K562 (cell line): ENCODE data around the gene AP1AR. TPM values are rescaled to one million over a fixed set of nuclear protein-coding genes. Genes with fewer than 3 reads are reported as not detected.

Experiments used
- ATAC-seq: fragments of 200-7000 bp; cut with Tn5 transposase; 3 replicates; pipeline ENCODE4 v1.9.1; 2020; ENCODE audit warnings: moderate library complexity
- BruUV-seq: library from RNA; stranded (reverse); fragments of 400-500 nt; replicated peaks from 2 replicates; lab custom pipeline; 2021; lab: Mats Ljungman, UMichigan
- CTCF ChIA-PET: fragments of 300-600 bp; formaldehyde crosslinking; extraction: SDS; loops from one replicate; lab custom pipeline; 2021; ENCODE audit warnings: low intra/inter-chr PET ratio; lab: Yijun Ruan, JAX
- POLR2A ChIA-PET: fragments of 300-600, 350-650 bp; sonication (Branson Sonifier 250); formaldehyde crosslinking; extraction: SDS; loops from one replicate; lab custom pipeline; 2021; ENCODE audit warnings: antibody characterized with exemption, inconsistent platforms; lab: Yijun Ruan, JAX
- DNase-seq, 4 experiments: peaks; one replicate each; pipeline versions ENCODE4 v3.0.0 to v3.0.0-alpha.2; 2011 to 2018; ENCODE audit warnings: low spot score in 3 of 4, mixed read lengths in 3 of 4; ENCODE audit errors: extremely low read depth in 1 of 4
- FAIRE-seq: peaks from 2 replicates; lab custom pipeline; 2011; peaks lifted over from hg19 to GRCh38; lab: Jason Lieb, UNC
- H2AFZ ChIP-seq: 2 replicates; pipeline ENCODE4 v1.6.0; 2011; ENCODE audit warnings: low read depth, low read length, control low read depth, inconsistent platforms
- H3K27ac ChIP-seq: fragments of 200-600 bp; 3 replicates; pipeline ENCODE4 v1.8.0; 2011; ENCODE audit warnings: low read depth, mild to moderate bottlenecking, control low read depth, inconsistent platforms, low read length, moderate library complexity, mixed read lengths; ENCODE audit errors: extremely low read depth
- H3K27me3 ChIP-seq, 2 experiments: fragments of 300-600 bp in 1 of 2; 2 replicates in 1 of 2; 3 replicates in 1 of 2; pipeline versions ENCODE4 v1.6.0 to v1.8.0; 2011; ENCODE audit warnings: inconsistent platforms in 2 of 2, low read length in 2 of 2, mild to moderate bottlenecking in 1 of 2, mixed read lengths in 1 of 2, moderate library complexity in 1 of 2; ENCODE audit not compliant: control insufficient read depth in 2 of 2, insufficient read depth in 2 of 2
- H3K36me3 ChIP-seq: fragments of 300-600 bp; 3 replicates; pipeline ENCODE4 v1.8.0; 2011; ENCODE audit warnings: mild to moderate bottlenecking, low read length, inconsistent platforms; ENCODE audit not compliant: control insufficient read depth, insufficient read depth
- H3K4me1 ChIP-seq, 2 experiments: fragments of 200-600 bp in 1 of 2; replicated peaks in 1 of 2; 2 replicates in 1 of 2; 3 replicates in 1 of 2; pipeline versions ENCODE4 v1.5.1 to v1.8.0; 2011; ENCODE audit warnings: inconsistent platforms in 2 of 2, low read length in 2 of 2, mild to moderate bottlenecking in 1 of 2, mixed read lengths in 1 of 2, moderate library complexity in 1 of 2; ENCODE audit not compliant: control insufficient read depth in 2 of 2, insufficient read depth in 2 of 2
- H3K4me2 ChIP-seq: 2 replicates; pipeline ENCODE4 v1.6.1; 2011; ENCODE audit warnings: low read length, control low read depth, inconsistent platforms, mixed read lengths; ENCODE audit not compliant: insufficient read depth
- H3K4me3 ChIP-seq: fragments of 200-600 bp; sonication (generic), shearing (Covaris generic); 2 replicates; pipeline ENCODE4 v1.5.1; 2016; ENCODE audit warnings: control low read depth, inconsistent platforms
- H3K79me2 ChIP-seq: fragments of 200-600 bp; 3 replicates; pipeline ENCODE4 v1.8.0; 2011; ENCODE audit warnings: low read length, inconsistent platforms; ENCODE audit not compliant: control insufficient read depth, insufficient read depth
- H3K9ac ChIP-seq, 2 experiments: 2 replicates each; pipeline versions ENCODE4 v1.6.0 to v1.6.1; 2011; ENCODE audit warnings: low read depth in 2 of 2, low read length in 2 of 2, control low read depth in 1 of 2, inconsistent platforms in 1 of 2, mild to moderate bottlenecking in 1 of 2, mixed read lengths in 1 of 2; ENCODE audit not compliant: insufficient read depth in 1 of 2
- H3K9me1 ChIP-seq: one replicate; pipeline ENCODE4 v1.6.0; 2011; ENCODE audit warnings: inconsistent platforms, mild to moderate bottlenecking, low read length, moderate library complexity; ENCODE audit not compliant: control insufficient read depth, insufficient read depth
- H3K9me3 ChIP-seq: replicated peaks from 2 replicates; pipeline ENCODE4 v1.5.1; 2011; ENCODE audit warnings: low read depth, low read length, inconsistent platforms; ENCODE audit not compliant: control insufficient read depth, insufficient read depth
- H4K20me1 ChIP-seq: replicated peaks from 2 replicates; pipeline ENCODE4 v1.6.1; 2011; ENCODE audit warnings: low read length, inconsistent platforms, mixed read lengths; ENCODE audit not compliant: control insufficient read depth, insufficient read depth
- CHD7 ChIP-seq: fragments of 200-600 bp; sonication (generic); IDR thresholded peaks from one replicate; pipeline ENCODE4 v1.6.1; 2012; ENCODE audit warnings: mild to moderate bottlenecking, low read depth, low read length, inconsistent platforms
- DLX4 ChIP-seq: fragments of 250-450 bp; sonication (Bioruptor Pico); IDR thresholded peaks from 2 replicates; pipeline ENCODE4 v1.6.1; 2021; ENCODE audit warnings: mild to moderate bottlenecking
- HLTF ChIP-seq: fragments of 450-650 bp; IDR thresholded peaks from 2 replicates; pipeline ENCODE4 v1.6.1; 2016
- WGBS: fragments of 100-300 bp; shearing (Covaris generic); methylation state at CpG from one replicate; pipeline ENCODE4 v1.1.6; 2016; ENCODE audit warnings: low coverage, mixed read lengths; ENCODE audit not compliant: insufficient coverage; ENCODE audit errors: missing lambda C conversion rate; 5-methylcytosine and 5-hydroxymethylcytosine counted together
- in situ Hi-C: fragments of 300-500 bp; cut with MboI; formaldehyde crosslinking; loops from 4 replicates; pipeline ENCODE4 v1.15.0; 2018; ENCODE audit warnings: inconsistent platforms, mixed read lengths
- intact Hi-C: fragments of 100-400 bp; cut with micrococcal nuclease; formaldehyde crosslinking; loops from 2 replicates; pipeline ENCODE4 v1.14.2; 2022
- polyA plus RNA-seq, 8 experiments: library from polyadenylated mRNA; depleted of rRNA in 4 of 8; stranded (reverse) in 5 of 8; unstranded in 3 of 8; fragments of >200 nt; fragmentation: Nextera tagmentation in 2 of 8; fragmentation: Illumina TruSeq in 1 of 8; extraction: Ambion mirVana in 2 of 8; extraction: Trizol in 1 of 8; gene quantifications; 2 replicates each; pipeline versions ENCODE4 v1.2.1 to v1.2.3, GENCODE V29; 2011 to 2014; ENCODE audit warnings: inconsistent platforms in 1 of 8, missing spikeins in 1 of 8
- total RNA-seq, 7 experiments: library from RNA; depleted of rRNA in 6 of 7; stranded (reverse); fragments of >200 nt in 6 of 7; fragmentation: Illumina TruSeq in 2 of 7; extraction: Trizol in 2 of 7; gene quantifications; 2 replicates each; pipeline versions ENCODE4 v1.2.1 to v1.2.3, GENCODE V29; 2011 to 2021; ENCODE audit warnings: low replicate concordance in 1 of 7

Gene AP1AR
- total and polyA plus RNA-seq, 9 of the 15 experiments (the other 6 are each of a cell fraction or from before 2014, with no cell fraction given) = 2.6 to 20.7 (median 12.2) TPM

GRCh38 chr4:112245383-112245782, 13.8 kb downstream of the AP1AR start:
- Histone ChIP-seq H3K36me3 (no peaks in the 10 kb centered on the region), H3K4me2 (no peak overlapping the region), H2AFZ (no peak overlapping the region), H3K9me3 (no peaks in the 10 kb centered on the region), H3K79me2 (peaks cover 4% of the 10 kb centered on the region; the same call in 2 of the 3 replicates), H3K27me3 (no peaks in the 10 kb centered on the region), H3K27ac (no peak overlapping the region), H3K4me3 (no peak overlapping the region), H3K9ac (no peak overlapping the region), H3K4me1 (no peaks in the 10 kb centered on the region; a peak in 1 of 5 replicates), H3K9me1 (no peaks in the 10 kb centered on the region), H4K20me1 (no peaks in the 10 kb centered on the region)
- ChIA-PET POLR2A (interaction anchor here (1.2 kb wide), 1 partner anchor 13 kb away, joined by 4 read pairs; no protein-coding TSS in a partner anchor), CTCF (no interaction called here)
- ATAC-seq (no peak), FAIRE-seq (no peak), DNase-seq (no peak)
- in situ Hi-C loops (no loop called here), intact Hi-C loops (no loop called here)
- BruUV-seq = no TSS peak
- no peak for TF ChIP-seq HLTF
- TF ChIP-seq DLX4 (CRISPR knock-in tag) = no peak
- TF ChIP-seq CHD7 = no peak
- 96% methylated on average over 2 of the region's 2 CpGs for WGBS
